Adipose tissue (tissue), 3 donors: Measurements from ENCODE around the gene DDX3X. TPM values are rescaled to one million over a fixed set of nuclear protein-coding genes. Genes with fewer than 3 reads are reported as not detected.
"Not testable (repeated sequence)": the region's sequence is repeated elsewhere in the genome, so short reads cannot be mapped to it uniquely, and the experiment has no call there.

Source experiments
- H3K27ac ChIP-seq: one replicate; pipeline ENCODE4 v1.5.1; 2013; ENCODE audit warnings: low read depth, low read length
- WGBS, 3 donors: extraction: QIAGEN DNeasy Blood & Tissue Kit; methylation state at CpG; one replicate each; pipeline ENCODE4 v1.1.7; 2013; 5-methylcytosine and 5-hydroxymethylcytosine counted together
- polyA plus RNA-seq, 3 donors: library from polyadenylated mRNA; stranded (reverse); fragments of 200-250 nt; gene quantifications; one replicate each; pipeline ENCODE4 v1.2.3, GENCODE V29; 2013
- donor health status: healthy with polysubstance abuse.
- donor health status: Bipolar disorder and iron deficiency.
- donor health status: healthy.

DDX3X gene
- polyA plus RNA-seq, 3 donors = 28.7 to 179 (median 113) TPM

DNA sequence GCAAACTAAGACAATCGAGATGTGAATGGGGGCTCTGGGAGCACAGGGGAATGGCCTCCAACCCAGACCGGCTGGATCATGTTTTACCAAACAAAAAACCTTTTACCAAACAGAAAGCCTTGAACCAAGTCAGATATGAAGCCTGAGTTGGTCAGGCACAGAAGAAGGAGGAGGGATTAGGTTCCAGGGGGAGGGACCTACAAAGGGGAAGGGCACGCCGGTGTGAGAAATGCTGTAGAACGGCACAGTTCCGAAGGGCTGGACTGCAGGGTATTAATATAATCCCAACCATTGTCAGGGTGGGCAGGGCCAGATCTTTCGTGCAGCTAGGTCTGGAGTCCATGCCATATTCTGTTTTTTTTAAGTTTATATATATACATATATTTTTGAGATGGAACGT is 60.3 kb downstream of the DDX3X start:
- no peak overlapping the region for H3K27ac ChIP-seq
- 39 to 84% (median 80%) methylated on average over 8 of the region's 8 CpGs for WGBS, 3 donors

DNA sequence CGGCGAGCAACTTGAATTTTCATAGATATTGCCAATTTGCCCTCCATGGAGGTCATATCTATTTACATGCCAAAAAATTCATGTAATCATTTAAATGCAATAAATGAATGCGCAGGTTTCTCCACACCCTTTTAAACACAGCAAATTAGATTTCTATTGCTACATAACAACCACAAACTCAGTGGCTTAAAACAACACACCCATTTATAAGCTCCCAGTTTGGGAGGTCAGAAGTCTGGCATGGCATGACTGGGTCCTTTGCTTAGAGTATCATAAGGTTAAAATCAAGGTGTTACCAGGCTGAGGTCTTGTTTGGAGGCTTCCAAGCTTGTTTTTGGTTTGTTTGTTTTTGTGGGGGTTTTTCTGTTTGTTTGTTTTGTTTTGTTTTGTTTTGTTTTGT is 63.3 kb downstream of the DDX3X start:
- 95 to 100% (median 97%) methylated on average over 3 of the region's 3 CpGs for WGBS, 3 donors
- no peak overlapping the region for H3K27ac ChIP-seq

DNA sequence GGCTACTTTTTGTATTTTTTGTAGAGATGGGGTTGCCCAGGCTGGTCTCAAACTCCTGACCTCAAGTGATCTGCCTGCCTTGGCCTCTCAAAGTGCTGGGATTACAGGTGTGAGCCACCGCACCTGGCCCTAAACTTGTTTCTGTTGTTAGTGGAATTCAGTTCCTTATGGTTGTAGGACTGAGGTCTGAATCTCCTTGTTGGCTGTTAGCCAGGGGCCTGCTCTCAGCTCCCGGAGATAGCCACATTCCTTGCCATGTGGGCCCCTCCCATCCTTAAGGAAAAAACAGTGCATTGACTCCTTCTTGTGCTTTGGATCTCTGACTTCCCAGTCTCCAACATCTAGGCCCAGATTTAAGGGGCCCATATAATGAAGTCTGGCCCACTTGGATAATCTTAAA is 63.8 kb downstream of the DDX3X start:
- WGBS, 3 donors = 71 to 93% (median 82%) methylated on average over 2 of the region's 2 CpGs
- no peak overlapping the region for H3K27ac ChIP-seq

DNA sequence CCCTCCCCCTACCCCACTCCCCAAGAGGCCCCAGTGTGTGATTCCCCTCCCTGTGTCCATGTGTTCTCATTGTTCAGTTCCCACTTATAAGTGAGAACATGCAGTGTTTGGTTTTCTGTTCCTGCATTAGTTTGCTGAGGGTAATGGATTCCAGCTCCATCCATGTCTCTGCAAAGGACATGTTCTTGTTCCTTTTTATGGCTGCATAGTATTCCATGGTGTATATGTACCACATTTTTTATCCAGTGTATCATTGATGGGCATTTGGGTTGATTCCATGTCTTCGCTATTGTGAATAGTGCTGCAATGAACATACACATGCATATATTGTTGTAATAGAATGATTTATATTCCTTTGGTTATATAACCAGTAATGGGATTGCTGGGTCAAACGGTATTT is 68.6 kb downstream of the DDX3X start:
- WGBS, 3 donors = 94 to 100% (median 97%) methylated on average over 2 of the region's 2 CpGs
- not testable (repeated sequence) for H3K27ac ChIP-seq

DNA sequence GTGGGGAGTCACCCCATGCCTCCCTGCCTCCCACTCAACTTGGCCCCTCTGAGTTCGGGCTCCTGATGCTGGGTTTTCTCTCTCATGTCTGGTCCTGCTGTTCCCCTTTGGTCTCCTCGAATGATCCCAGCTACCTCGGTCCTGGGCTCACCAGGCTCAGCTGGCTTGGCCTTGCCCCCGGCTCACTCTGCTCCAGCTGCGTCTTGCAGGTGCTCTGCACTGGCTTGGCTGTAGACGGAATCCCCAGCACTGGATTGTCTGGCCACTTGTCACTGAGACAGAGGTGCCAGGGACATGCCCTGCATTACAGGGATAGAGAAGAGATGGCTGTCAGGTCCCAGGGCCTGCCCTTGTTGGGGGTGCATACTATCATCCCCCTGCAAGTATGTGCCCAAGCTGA is 71.6 kb downstream of the DDX3X start:
- WGBS, 3 donors = 75 to 92% (median 89%) methylated on average over 5 to 6 of the region's 6 CpGs
- H3K27ac ChIP-seq = no peak overlapping the region

DNA sequence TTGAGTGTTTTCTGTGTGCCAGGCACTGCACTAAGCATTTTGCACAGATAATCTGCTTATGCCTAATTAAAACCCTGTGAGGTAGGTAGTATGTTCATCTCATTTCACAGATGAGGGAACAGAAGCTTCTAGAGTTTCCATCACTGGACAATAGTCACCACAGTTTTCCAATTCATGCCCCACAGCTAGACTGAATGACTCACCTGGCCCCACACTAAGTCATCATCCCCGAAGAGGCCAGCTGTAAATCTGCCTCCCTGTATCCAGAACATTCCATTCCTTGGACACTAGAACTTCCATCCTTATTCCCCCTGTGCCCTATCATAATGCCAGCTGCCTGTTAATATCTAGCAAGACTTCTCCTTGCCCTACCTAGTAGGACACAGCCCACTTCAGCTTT is 72.2 kb downstream of the DDX3X start:
- H3K27ac ChIP-seq = no peak overlapping the region
- WGBS, 3 donors = 76 to 90% (median 89%) methylated on average over 1 of the region's 1 CpG

DNA sequence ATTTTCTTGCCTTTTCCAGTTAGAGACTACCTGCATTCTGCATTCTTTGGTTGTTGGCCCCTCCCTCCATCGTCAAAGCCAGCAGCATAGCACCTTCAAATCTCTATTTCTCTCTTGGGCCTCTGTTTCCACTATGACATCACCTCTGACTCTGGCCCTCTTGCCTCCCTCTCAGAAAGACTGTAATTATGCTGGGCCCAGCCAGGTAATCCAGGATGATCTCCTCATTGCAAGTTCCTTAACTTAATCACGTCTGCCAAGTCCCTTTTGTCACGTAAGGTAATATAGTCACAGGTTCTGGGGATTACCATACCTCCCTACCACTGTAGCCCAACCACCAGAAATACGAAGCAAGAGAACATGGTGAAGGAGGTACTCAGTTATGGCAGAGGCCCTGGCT is 73.9 kb downstream of the DDX3X start:
- WGBS, 3 donors = 74 to 93% (median 78%) methylated on average over 4 of the region's 4 CpGs

DNA sequence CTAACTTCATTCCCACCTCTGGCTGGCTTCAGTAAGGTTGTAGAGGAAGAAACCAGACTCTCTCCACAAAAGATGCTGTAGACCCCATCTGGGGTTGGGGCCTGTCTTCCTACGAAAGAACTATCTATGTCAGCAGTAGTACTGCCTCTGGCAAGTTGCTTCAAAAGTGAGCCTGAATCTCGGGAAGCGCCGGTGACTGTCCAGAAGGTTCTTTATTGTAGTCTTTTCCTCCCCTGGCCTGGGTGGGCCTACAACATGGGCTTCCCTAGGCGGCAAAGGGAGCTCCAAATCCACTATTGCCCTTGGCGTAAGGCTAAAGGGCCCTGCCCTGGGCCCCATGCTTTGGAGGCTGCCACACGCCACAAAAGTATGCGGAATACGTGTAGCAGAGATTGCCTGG is 74.6 kb downstream of the DDX3X start:
- 92 to 95% (median 93%) methylated on average over 9 of the region's 9 CpGs for whole genome bisulfite sequencing, 3 donors
- no peak overlapping the region for H3K27ac ChIP-seq

More for the DNA sequence above, 73.9 kb downstream of the DDX3X start:
- H3K27ac ChIP-seq = no peak overlapping the region

DNA sequence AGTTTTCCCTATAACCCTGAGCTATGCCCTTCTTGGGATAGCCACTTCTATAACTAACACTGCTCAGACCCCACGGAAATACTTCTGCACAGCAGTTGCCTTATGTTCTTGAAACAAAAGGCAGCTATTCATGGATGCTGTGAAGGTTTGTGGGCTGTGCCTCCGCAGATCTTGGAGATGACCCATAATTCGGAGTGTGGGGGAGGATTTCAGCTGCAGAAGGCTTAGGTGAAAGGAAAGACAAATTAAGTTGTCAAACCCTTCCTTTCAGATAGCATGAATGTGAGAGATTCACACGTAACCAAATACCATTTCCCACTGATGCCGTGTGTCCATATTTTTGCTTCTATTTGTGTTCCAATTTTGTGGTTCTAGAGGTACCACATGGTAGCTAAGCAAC is 75.0 kb downstream of the DDX3X start:
- WGBS, 3 donors = 74 to 90% (median 81%) methylated on average over 5 of the region's 5 CpGs
- no peak overlapping the region for H3K27ac ChIP-seq

DNA sequence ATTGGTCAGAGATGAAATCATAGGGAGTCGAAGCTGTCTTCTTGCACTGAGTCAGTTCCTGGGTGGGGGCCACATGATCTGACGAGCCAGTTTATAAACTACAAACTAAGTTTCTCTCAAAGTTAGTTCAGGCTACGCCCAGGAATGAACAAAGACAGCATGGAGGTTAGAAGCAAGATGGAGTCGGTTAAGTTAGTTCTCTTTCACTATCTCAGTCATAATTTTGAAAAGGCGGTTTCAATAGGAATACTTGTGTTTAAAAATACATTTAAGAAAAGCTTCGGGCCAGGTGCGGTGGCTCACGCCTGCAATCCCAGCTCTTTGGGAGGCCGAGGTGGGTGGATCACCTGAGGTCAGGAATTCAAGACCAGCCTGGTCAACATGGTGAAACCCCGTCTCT is 77.3 kb downstream of the DDX3X start:
- H3K27ac ChIP-seq = not testable (repeated sequence)
- WGBS, 3 donors = 82 to 92% (median 88%) methylated on average over 10 of the region's 10 CpGs

DNA sequence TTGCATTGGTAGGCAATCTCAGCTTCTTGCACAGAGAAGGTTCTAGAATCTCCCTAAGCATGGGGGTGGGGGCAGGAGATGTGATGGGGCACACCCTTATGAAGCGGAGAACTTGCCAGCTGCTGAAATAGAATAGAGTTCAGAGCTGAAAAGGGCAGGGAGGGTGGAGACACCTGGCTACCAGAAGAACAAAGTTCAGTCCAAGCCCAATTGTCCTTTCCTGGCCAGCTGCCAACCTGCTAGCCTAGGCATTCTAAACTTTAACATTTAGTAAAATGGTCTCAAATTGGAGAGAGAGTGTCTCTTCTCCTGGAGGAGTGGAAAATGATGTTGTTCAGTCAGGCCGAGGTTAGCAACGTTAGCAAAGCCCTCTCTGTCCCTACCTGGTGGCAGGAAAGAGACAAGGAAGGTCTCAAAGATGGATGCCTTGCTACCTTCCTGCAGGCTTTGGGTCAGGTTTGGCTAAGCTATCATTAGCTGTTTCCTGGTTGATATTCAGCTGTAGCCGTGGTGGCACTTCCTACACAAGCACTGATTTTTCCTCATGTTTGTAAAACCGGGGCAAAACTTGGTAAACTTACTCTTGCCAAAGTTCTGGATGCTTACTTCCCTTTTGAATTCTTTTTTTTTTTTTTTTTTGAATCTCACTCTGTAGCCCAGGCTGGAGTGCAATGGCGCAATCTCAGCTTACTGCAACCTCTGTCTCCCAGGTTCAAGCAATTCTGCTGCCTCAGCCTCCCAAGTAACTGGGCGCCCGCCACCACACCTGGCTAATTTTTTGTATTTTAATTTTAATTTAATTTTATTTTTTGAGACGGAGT is 78.5 kb downstream of the DDX3X start:
- no peak overlapping the region for H3K27ac ChIP-seq
- WGBS, 3 donors = 61 to 68% (median 63%) methylated on average over 9 of the region's 9 CpGs

Other genes starting within 250 kb of the DDX3X start
- gene USP9X, start 248.7 kb upstream of the DDX3X start, polyA plus RNA-seq = 10 to 100 TPM in 2 of 3 donors, 1 to 10 TPM in 1; 8.9 to 23.7 (median 11.4) TPM
- gene NYX, start 113.2 kb downstream of the DDX3X start, polyA plus RNA-seq = not detected